Adrenal gland (tissue), 5 donors: ENCODE results near the gene TMEM204.

Source experiments
- POLR2A ChIP-seq, 2 donors: fragments of 450-650 bp; IDR thresholded peaks; one replicate each; pipeline ENCODE4 v1.6.1; 2017; ENCODE audit warnings: antibody characterized with exemption in 2 of 2, mild to moderate bottlenecking in 2 of 2, moderate library complexity in 1 of 2
- TF ChIP-seq, protein P1 (sequence below), 6 experiments: fragments of 450-650 bp in 4 of 6; fragments of 200-600 bp in 2 of 6; sonication (generic) in 1 of 6; IDR thresholded peaks; 1 replicate in 5 of 6; 2 replicates in 1 of 6; pipeline versions ENCODE4 v1.5.1 to v1.8.0; 2016 to 2021; ENCODE audit warnings: antibody characterized with exemption in 6 of 6, mild to moderate bottlenecking in 2 of 6, moderate library complexity in 1 of 6
- donor health status: DM: no; HTN: no; CAD: no.

DNA sequence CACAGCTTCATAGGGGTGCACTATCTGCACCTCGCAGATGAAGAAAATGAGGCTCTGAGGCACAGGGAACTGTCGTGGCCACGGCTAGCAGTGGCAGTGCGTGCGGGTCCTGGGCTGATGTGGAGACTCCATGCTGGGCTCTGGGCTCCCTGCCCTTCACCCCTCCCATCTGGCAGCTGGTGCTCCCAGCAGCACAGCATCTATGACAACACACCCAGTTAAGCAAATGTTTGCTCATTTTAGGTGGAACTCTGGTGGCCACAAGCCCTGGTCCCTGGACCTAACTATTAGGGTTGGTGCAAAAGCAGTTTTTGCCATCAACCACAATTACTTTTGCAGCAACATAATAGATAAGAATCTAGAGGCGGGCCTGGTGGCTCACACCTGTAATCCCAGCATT lies 47.5 kb downstream of the TMEM204 start:
- TF ChIP-seq, protein P1, sequence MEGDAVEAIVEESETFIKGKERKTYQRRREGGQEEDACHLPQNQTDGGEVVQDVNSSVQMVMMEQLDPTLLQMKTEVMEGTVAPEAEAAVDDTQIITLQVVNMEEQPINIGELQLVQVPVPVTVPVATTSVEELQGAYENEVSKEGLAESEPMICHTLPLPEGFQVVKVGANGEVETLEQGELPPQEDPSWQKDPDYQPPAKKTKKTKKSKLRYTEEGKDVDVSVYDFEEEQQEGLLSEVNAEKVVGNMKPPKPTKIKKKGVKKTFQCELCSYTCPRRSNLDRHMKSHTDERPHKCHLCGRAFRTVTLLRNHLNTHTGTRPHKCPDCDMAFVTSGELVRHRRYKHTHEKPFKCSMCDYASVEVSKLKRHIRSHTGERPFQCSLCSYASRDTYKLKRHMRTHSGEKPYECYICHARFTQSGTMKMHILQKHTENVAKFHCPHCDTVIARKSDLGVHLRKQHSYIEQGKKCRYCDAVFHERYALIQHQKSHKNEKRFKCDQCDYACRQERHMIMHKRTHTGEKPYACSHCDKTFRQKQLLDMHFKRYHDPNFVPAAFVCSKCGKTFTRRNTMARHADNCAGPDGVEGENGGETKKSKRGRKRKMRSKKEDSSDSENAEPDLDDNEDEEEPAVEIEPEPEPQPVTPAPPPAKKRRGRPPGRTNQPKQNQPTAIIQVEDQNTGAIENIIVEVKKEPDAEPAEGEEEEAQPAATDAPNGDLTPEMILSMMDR (IDR thresholded peaks at IDR 0.05): no peak
- no peak for TF ChIP-seq POLR2A (IDR thresholded peaks at IDR 0.05)
